Subcutaneous abdominal adipose tissue (tissue), 5 donors: Measurements from ENCODE around the gene NPIPB8.
A peak's percentile ranks its signal among the peaks of the same experiment; 100 is the strongest.
"Not testable (repeated sequence)": the region's sequence is repeated elsewhere in the genome, so short reads cannot be mapped to it uniquely, and the experiment has no call there.

Experiments
- H3K27ac ChIP-seq: one replicate; pipeline ENCODE4 v1.7.0; 2013; ENCODE audit warnings: low read depth, mild to moderate bottlenecking, inconsistent platforms, low read length, moderate library complexity
- H3K27me3 ChIP-seq, 5 donors: one replicate each; pipeline ENCODE4 v1.7.0; 2013; ENCODE audit warnings: low read length in 5 of 5, inconsistent platforms in 1 of 5; ENCODE audit not compliant: control insufficient read depth in 5 of 5, insufficient read depth in 4 of 5
- H3K36me3 ChIP-seq, 5 donors: one replicate each; pipeline ENCODE4 v1.7.0; 2013; ENCODE audit warnings: low read length in 5 of 5; ENCODE audit not compliant: control insufficient read depth in 5 of 5, insufficient read depth in 5 of 5
- H3K4me1 ChIP-seq, 5 donors: one replicate each; pipeline ENCODE4 v1.7.0; 2013; ENCODE audit warnings: low read length in 5 of 5, mild to moderate bottlenecking in 3 of 5, moderate library complexity in 1 of 5; ENCODE audit not compliant: control insufficient read depth in 5 of 5, insufficient read depth in 5 of 5
- H3K4me3 ChIP-seq, 5 donors: one replicate each; pipeline ENCODE4 v1.7.0; 2013; ENCODE audit warnings: low read length in 5 of 5, low read depth in 1 of 5
- H3K9ac ChIP-seq, 5 donors: one replicate each; pipeline ENCODE4 v1.7.0; 2013; ENCODE audit warnings: low read length in 5 of 5, mild to moderate bottlenecking in 4 of 5, moderate library complexity in 3 of 5
- H3K9me3 ChIP-seq, 5 donors: one replicate each; pipeline ENCODE4 v1.7.0; 2013; ENCODE audit warnings: low read length in 5 of 5; ENCODE audit not compliant: control insufficient read depth in 5 of 5
- donor health status: healthy.
- donor health status: healthy.
- donor health status: healthy.
- donor health status: healthy.
- donor health status: healthy.

Gene NPIPB8

GRCh38 chr16:28637765-28638164 is at the start of gene NPIPB8:
TSS of gene NPIPB8 (plus strand) at chr16:28638065. CDS start at chr16:28638361, 296 bp downstream.
- not testable (repeated sequence) for H3K9ac ChIP-seq, H3K4me1 ChIP-seq, H3K27me3 ChIP-seq, H3K36me3 ChIP-seq, H3K4me3 ChIP-seq, H3K27ac ChIP-seq, H3K9me3 ChIP-seq

GRCh38 chr16:28589069-28589468 is 48.8 kb upstream of the NPIPB8 start:
- Histone ChIP-seq H3K36me3 (peaks cover 0 to 79% (median 66%) of the 10 kb centered on the region in 5 donors), H3K27me3 (no peaks in the 10 kb centered on the region), H3K4me1 (no peaks in the 10 kb centered on the region), H3K9ac (no peak overlapping the region), H3K9me3 (no peaks in the 10 kb centered on the region), H3K27ac (no peak overlapping the region), H3K4me3 (no peak overlapping the region)

- Histone ChIP-seq H3K4me3 (no peak overlapping the region), H3K4me1 (no peaks in the 10 kb centered on the region), H3K36me3 (peaks cover 0 to 74% (median 63%) of the 10 kb centered on the region in 5 donors), H3K27me3 (no peaks in the 10 kb centered on the region), H3K9ac (no peak overlapping the region), H3K9me3 (no peaks in the 10 kb centered on the region), H3K27ac (no peak overlapping the region)
These were observed 47.9 kb upstream of the NPIPB8 start for GRCh38 chr16:28589930-28590329.

- Histone ChIP-seq H3K4me3 (no peak overlapping the region), H3K27ac (no peak overlapping the region), H3K27me3 (no peaks in the 10 kb centered on the region), H3K9me3 (no peaks in the 10 kb centered on the region), H3K36me3 (peaks cover 0 to 67% (median 55%) of the 10 kb centered on the region in 5 donors), H3K4me1 (peaks cover 0 to 3% (median 0%) of the 10 kb centered on the region in 5 donors), H3K9ac (no peak overlapping the region)
These were observed 47.2 kb upstream of the NPIPB8 start for GRCh38 chr16:28590384-28591340.

- Histone ChIP-seq H3K4me3 (no peak overlapping the region), H3K27ac (no peak overlapping the region), H3K9me3 (no peaks in the 10 kb centered on the region), H3K36me3 (peaks cover 0 to 63% (median 53%) of the 10 kb centered on the region in 5 donors), H3K4me1 (peaks cover 0 to 8% (median 5%) of the 10 kb centered on the region in 5 donors), H3K27me3 (no peaks in the 10 kb centered on the region), H3K9ac (no peak overlapping the region)
These were observed 46.5 kb upstream of the NPIPB8 start for GRCh38 chr16:28591355-28591754.

GRCh38 chr16:28592511-28592910 is 45.4 kb upstream of the NPIPB8 start:
- H3K9me3 ChIP-seq, result no peaks in the 10 kb centered on the region
- H3K27ac ChIP-seq, result no peak overlapping the region
- H3K4me1 ChIP-seq, result peaks cover 0 to 19% (median 16%) of the 10 kb centered on the region in 5 donors
- no peaks in the 10 kb centered on the region for H3K27me3 ChIP-seq
- no peak overlapping the region for H3K4me3 ChIP-seq
- peaks cover 0 to 52% (median 42%) of the 10 kb centered on the region in 5 donors for H3K36me3 ChIP-seq
- H3K9ac ChIP-seq, result no peak overlapping the region

GRCh38 chr16:28592979-28593553 is 44.8 kb upstream of the NPIPB8 start:
- Histone ChIP-seq H3K4me3 (no peak overlapping the region), H3K4me1 (peaks cover 0 to 24% (median 21%) of the 10 kb centered on the region in 5 donors), H3K9ac (no peak overlapping the region), H3K9me3 (no peaks in the 10 kb centered on the region), H3K27ac (no peak overlapping the region), H3K27me3 (peaks cover 0 to 2% (median 0%) of the 10 kb centered on the region in 5 donors), H3K36me3 (peaks cover 0 to 46% (median 39%) of the 10 kb centered on the region in 5 donors)

GRCh38 chr16:28595451-28595850 is 42.4 kb upstream of the NPIPB8 start:
- H3K27ac ChIP-seq, H3K9me3 ChIP-seq, H3K9ac ChIP-seq, H3K4me3 ChIP-seq, H3K27me3 ChIP-seq: not testable (repeated sequence)
- peaks cover 0 to 22% (median 18%) of the 10 kb centered on the region in 5 donors for H3K36me3 ChIP-seq
- H3K4me1 ChIP-seq, result peaks cover 0 to 24% (median 21%) of the 10 kb centered on the region in 5 donors

- H3K9me3 ChIP-seq, result no peaks in the 10 kb centered on the region
- peaks cover 0 to 24% (median 21%) of the 10 kb centered on the region in 5 donors for H3K4me1 ChIP-seq
- H3K4me3 ChIP-seq, result peak overlapping the region in 3 of 5 donors; percentile 38 to 50 (median 40)
- H3K27ac ChIP-seq, result no peak overlapping the region
- H3K36me3 ChIP-seq, result peaks cover 0 to 15% (median 11%) of the 10 kb centered on the region in 5 donors
- H3K27me3 ChIP-seq, result peaks cover 0 to 2% (median 0%) of the 10 kb centered on the region in 5 donors
- H3K9ac ChIP-seq, result peak overlapping the region in 2 of 5 donors; percentile 11 to 47
These were observed 41.7 kb upstream of the NPIPB8 start for GRCh38 chr16:28596115-28596630.
